Measurements from ENCODE around the gene FFAR1.

Gene FFAR1

GRCh38 chr19:35302446-35302845 lies 45.3 kb upstream of the FFAR1 start:
- no peak overlapping the region for H3K4me3 ChIP-seq (replicated peaks in 1 of 2; ENCODE audit: low read depth in 2 of 2, low read length in 2 of 2)
- DNase-seq (ENCODE audit: low read depth in 2 of 2): no peak
- no peak for TF ChIP-seq CTCF (IDR thresholded peaks at IDR 0.05; ENCODE audit: low read depth, low read length)

- H3K4me3 ChIP-seq (replicated peaks in 1 of 2; ENCODE audit: low read depth in 2 of 2, low read length in 2 of 2): no peak overlapping the region
- TF ChIP-seq CTCF (IDR thresholded peaks at IDR 0.05; ENCODE audit: low read depth, low read length): no peak
- DNase-seq (ENCODE audit: low read depth in 2 of 2): no peak
Measured at GRCh38 chr19:35303357-35303915, 44.3 kb upstream of the FFAR1 start.

GRCh38 chr19:35304036-35304435 lies 43.7 kb upstream of the FFAR1 start:
- no peak overlapping the region for H3K4me3 ChIP-seq (replicated peaks in 1 of 2; ENCODE audit: low read depth in 2 of 2, low read length in 2 of 2)

GRCh38 chr19:35305181-35305580 lies 42.5 kb upstream of the FFAR1 start:
- no peak overlapping the region for H3K4me3 ChIP-seq (replicated peaks in 1 of 2; ENCODE audit: low read depth in 2 of 2, low read length in 2 of 2)
- DNase-seq (ENCODE audit: low read depth in 2 of 2): no peak
- TF ChIP-seq CTCF (IDR thresholded peaks at IDR 0.05; ENCODE audit: low read depth, low read length): no peak

More at GRCh38 chr19:35304036-35304435, 43.7 kb upstream of the FFAR1 start:
- no peak for TF ChIP-seq CTCF (IDR thresholded peaks at IDR 0.05; ENCODE audit: low read depth, low read length)
- DNase-seq (ENCODE audit: low read depth in 2 of 2): no peak

GRCh38 chr19:35306473-35307246 lies 41.0 kb upstream of the FFAR1 start:
- H3K4me3 ChIP-seq (replicated peaks in 1 of 2; ENCODE audit: low read depth in 2 of 2, low read length in 2 of 2): no peak overlapping the region
- no peak for DNase-seq (ENCODE audit: low read depth in 2 of 2)
- TF ChIP-seq CTCF (IDR thresholded peaks at IDR 0.05; ENCODE audit: low read depth, low read length): no peak

GRCh38 chr19:35307931-35308330 lies 39.8 kb upstream of the FFAR1 start:
- no peak overlapping the region for H3K4me3 ChIP-seq (replicated peaks in 1 of 2; ENCODE audit: low read depth in 2 of 2, low read length in 2 of 2)
- no peak for DNase-seq (ENCODE audit: low read depth in 2 of 2)
- no peak for TF ChIP-seq CTCF (IDR thresholded peaks at IDR 0.05; ENCODE audit: low read depth, low read length)
